Activated CD4-positive, alpha-beta T cell treated with anti-CD3 and anti-CD28 coated beads, Interleukin-2, Interleukin-6, amounts not matched to agents 100 ng/mL and 50 ng/mL, durations not matched to agents 16 hours and 8 hours (primary cell): Measurements from ENCODE around the gene HNRNPF.
"Not testable (repeated sequence)": the region's sequence is repeated elsewhere in the genome, so short reads cannot be mapped to it uniquely, and the experiment has no call there.

ENCODE experiments used
- DNase-seq: peaks from one replicate; pipeline ENCODE4 v3.0.0-alpha.2; 2020

Gene HNRNPF

GRCh38 chr10:43408710-43409384 is at the start of gene HNRNPF:
Gene HNRNPF, minus strand, starts transcription at chr10:43409186. Its CDS starts 21,302 bp downstream, at chr10:43387884.
- DNase-seq, result peak; percentile 96

GRCh38 chr10:43458227-43458626 is 49.2 kb upstream of the HNRNPF start:
- no peak for DNase-seq

- not testable (repeated sequence) for DNase-seq
These were observed 47.6 kb upstream of the HNRNPF start for GRCh38 chr10:43456561-43456960.

GRCh38 chr10:43454025-43454424 is 45.0 kb upstream of the HNRNPF start:
- not testable (repeated sequence) for DNase-seq

GRCh38 chr10:43453266-43453831 is 44.4 kb upstream of the HNRNPF start:
- peak; percentile 69 for DNase-seq

- no peak for DNase-seq
These were observed 43.4 kb upstream of the HNRNPF start for GRCh38 chr10:43452356-43452914.

GRCh38 chr10:43448742-43449141 is 39.8 kb upstream of the HNRNPF start:
- no peak for DNase-seq

GRCh38 chr10:43446219-43447017 is 37.4 kb upstream of the HNRNPF start:
- DNase-seq, result not testable (repeated sequence)

- DNase-seq, result no peak
These were observed 36.0 kb upstream of the HNRNPF start for GRCh38 chr10:43444897-43445466.

- DNase-seq, result no peak
These were observed 35.3 kb upstream of the HNRNPF start for GRCh38 chr10:43444323-43444722.

- DNase-seq, result no peak
These were observed 31.6 kb upstream of the HNRNPF start for GRCh38 chr10:43440463-43441134.

GRCh38 chr10:43437141-43437870 is 28.3 kb upstream of the HNRNPF start:
- no peak for DNase-seq

- DNase-seq, result peak; percentile 93
These were observed 27.5 kb upstream of the HNRNPF start, which contains the start of gene ZNF487 for GRCh38 chr10:43436291-43437140. Gene ZNF487, plus strand, starts transcription at chr10:43437111. Its CDS starts 38,703 bp downstream, at chr10:43475814.

GRCh38 chr10:43430926-43431663 is 22.1 kb upstream of the HNRNPF start:
- no peak for DNase-seq

- DNase-seq, result peak; percentile 66
These were observed 18.3 kb upstream of the HNRNPF start for GRCh38 chr10:43427166-43427825.

GRCh38 chr10:43426476-43426875 is 17.5 kb upstream of the HNRNPF start:
- not testable (repeated sequence) for DNase-seq

- DNase-seq, result no peak
These were observed 15.4 kb upstream of the HNRNPF start for GRCh38 chr10:43424416-43424815.

- DNase-seq, result not testable (repeated sequence)
These were observed 13.0 kb upstream of the HNRNPF start for GRCh38 chr10:43421944-43422343.

- no peak for DNase-seq
These were observed 12.5 kb upstream of the HNRNPF start for GRCh38 chr10:43421519-43421918.

- DNase-seq, result no peak
These were observed 12.2 kb upstream of the HNRNPF start for GRCh38 chr10:43421201-43421507.
